Left cardiac atrium (tissue), 4 donors: Measurements from ENCODE around the gene CYP24A1. TPM values are rescaled to one million over a fixed set of nuclear protein-coding genes. Genes with fewer than 3 reads are reported as not detected.

Experiments
- ATAC-seq, 2 donors: fragments of 200-7000 bp; cut with Tn5 transposase; one replicate each; pipeline ENCODE4 v1.9.1; 2020; ENCODE audit warnings: mild to moderate bottlenecking in 2 of 2, moderate library complexity in 2 of 2
- DNase-seq: peaks from one replicate; pipeline ENCODE4 v3.0.0-alpha.2; 2020
- intact Hi-C, 2 donors: fragments of 100-400 bp; cut with DNase I; formaldehyde crosslinking; loops; one replicate each; pipeline versions ENCODE4 v1.14.1 to v1.15.1; 2022 to 2023
- total RNA-seq, 2 donors: library from RNA; stranded (reverse); fragmentation: NEBNext Ultra II Directional; extraction: Animal tissue kit (Norgen Biotek cat#: 25700); gene quantifications; one replicate each; pipeline ENCODE4 v1.2.1, GENCODE V29; 2021
- donor health status: DM: no; HTN: yes; CAD: no.
- donor health status: DM: no; HTN: yes; CAD: no; lungs with severe emphysema.
- donor health status: DM: yes; HTN: yes; CAD: no.
- donor health status: Dilated cardiomyopathy.

The CYP24A1 gene
- total RNA-seq, 2 donors from 2014 or later = not detected

- DNase-seq (no peak), ATAC-seq (no peak)
- intact Hi-C loops = loop anchor here in 1 of 2 donors (10.0 kb wide), 1 partner anchor 539 kb away; no protein-coding TSS in a partner anchor
These were observed 67.6 kb downstream of the CYP24A1 start for GRCh38 chr20:54106162-54106561.

- intact Hi-C loops = loop anchor here in 1 of 2 donors (10.0 kb wide), 1 partner anchor 539 kb away; no protein-coding TSS in a partner anchor
- ATAC-seq (no peak), DNase-seq (no peak)
These were observed 68.1 kb downstream of the CYP24A1 start for GRCh38 chr20:54105653-54106052.

- intact Hi-C loops = loop anchor here in 1 of 2 donors (10.0 kb wide), 1 partner anchor 540 kb away; no protein-coding TSS in a partner anchor
- no peak for DNase-seq
- ATAC-seq = no peak
These were observed 69.0 kb downstream of the CYP24A1 start for GRCh38 chr20:54104781-54105180.

- intact Hi-C loops = loop anchor here in 1 of 2 donors (10.0 kb wide), 1 partner anchor 541 kb away; no protein-coding TSS in a partner anchor
- no peak for ATAC-seq
- no peak for DNase-seq
These were observed 69.8 kb downstream of the CYP24A1 start for GRCh38 chr20:54103762-54104600.

Other genes with a start within 250 kb of the CYP24A1 start
- not detected for gene BCAS1, start 103.4 kb downstream of the CYP24A1 start, total RNA-seq
- gene PFDN4, start 34.1 kb upstream of the CYP24A1 start, total RNA-seq = 10 to 100 TPM; 22.1 to 22.2 TPM